Right kidney (tissue), 1 donor: ENCODE results near the gene FN3KRP.

Experiments used
- DNase-seq: peaks from one replicate; pipeline ENCODE4 v3.0.0-alpha.2; 2016

The FN3KRP gene

DNA sequence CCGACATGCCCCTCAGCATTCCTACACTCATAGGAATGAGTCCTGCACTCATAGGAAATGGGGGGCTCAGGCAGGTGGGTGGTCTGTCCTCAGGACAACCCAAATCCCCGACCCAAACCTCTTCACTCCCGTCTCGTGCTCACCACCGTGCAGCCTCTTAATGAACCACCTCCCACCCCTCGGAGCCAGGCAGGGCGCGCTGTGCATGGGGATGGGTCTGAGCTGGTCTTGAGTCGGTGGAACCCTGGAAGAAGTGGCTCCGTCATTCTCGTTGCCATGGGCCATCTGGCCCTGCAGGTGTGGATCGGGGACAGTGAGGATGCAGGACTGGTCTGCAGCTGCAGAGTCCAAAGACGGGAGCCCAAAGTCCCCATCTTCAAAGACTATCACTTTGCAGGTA lies 11.6 kb upstream of the FN3KRP start:
- no peak for DNase-seq

DNA sequence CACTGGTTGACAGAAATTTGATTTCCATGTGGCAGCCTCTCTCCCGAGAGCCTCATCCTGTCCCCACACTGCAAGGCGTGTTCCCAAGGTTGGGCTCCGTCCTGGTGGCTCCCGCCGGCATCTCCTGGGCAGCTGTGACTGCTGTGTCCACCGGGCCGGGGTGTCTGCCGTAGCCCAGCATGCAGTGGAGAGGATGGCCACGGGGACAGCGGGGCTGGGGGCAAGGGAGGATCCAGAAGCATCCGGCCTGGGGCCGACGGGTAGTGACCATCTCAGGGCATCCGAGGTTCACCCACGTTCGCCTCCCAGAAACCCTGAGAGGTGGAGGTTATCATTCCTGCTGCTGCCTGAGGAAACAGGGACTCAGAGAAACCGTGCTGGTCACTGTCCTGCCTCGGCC lies 10.8 kb upstream of the FN3KRP start:
- DNase-seq: no peak

DNA sequence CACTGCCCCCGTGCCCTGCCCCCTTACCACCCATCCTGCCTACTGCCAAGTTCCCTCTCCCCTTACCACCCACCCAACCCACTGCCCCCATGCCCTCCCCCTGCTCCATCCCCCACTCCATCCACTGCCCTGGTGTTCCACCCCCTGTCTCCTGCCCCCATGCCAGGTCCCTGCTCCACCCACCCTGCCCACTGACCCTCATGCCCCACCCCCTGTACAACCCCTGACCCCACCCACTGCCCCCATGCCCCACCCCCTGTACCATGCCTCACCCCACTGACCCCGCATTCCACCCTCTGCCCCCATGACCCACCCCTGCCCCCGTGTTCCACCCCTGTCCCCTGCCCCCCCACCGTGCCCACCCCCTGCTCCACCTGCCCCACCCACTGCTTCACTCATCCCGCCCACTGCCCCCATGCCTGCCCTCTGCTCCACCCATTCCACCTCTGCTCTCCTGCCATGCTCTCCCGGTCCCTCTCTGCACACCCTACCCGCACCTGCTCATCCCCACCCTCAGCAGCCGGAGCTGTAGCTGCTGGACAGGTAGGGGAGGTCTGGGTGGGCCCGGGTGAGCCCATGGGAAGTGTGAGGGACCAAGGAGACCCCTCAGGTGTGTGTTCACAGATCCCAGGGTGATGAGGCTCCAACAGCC lies 7.4 kb upstream of the FN3KRP start:
- no peak for DNase-seq

DNA sequence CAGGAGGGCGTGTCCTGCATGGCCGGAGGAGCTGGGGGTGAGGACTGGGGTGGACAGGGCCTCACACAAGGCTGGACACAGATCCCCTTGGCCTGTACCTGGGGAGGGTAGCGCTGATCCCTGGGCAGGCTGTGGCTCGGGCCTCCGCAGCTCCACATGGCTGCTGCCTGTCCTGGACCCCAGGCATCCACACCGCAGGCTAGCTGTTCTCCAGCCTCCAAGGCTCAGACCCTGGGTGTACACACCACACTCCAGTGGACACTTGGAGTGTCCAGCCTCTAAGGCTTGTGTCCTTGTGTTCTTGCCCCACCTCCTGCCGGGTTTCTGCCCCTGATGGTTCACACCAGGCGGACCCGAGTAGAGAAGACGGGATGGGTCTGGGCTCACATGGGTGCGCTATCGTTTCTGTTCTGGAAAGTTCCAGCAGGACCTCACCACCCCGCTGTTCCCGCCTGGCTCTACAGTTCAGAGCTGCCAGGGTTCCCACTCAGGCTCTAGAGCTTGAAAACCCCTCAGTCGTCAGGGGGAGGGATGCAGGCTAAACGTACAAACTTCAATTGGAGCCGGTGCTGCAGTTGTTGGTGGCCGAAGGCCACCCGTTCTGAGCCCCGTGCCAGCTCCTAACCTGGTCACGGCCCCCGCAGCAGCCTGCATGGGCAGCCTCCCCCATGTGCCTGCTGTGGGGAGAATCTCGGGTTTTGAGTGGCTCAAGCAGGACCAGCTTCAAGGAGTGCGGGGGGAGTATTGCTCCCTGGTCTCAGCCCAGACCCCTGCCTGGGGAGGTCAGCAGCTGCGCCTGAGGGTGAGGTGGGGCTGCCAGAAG lies 6.6 kb upstream of the FN3KRP start:
- DNase-seq: no peak

DNA sequence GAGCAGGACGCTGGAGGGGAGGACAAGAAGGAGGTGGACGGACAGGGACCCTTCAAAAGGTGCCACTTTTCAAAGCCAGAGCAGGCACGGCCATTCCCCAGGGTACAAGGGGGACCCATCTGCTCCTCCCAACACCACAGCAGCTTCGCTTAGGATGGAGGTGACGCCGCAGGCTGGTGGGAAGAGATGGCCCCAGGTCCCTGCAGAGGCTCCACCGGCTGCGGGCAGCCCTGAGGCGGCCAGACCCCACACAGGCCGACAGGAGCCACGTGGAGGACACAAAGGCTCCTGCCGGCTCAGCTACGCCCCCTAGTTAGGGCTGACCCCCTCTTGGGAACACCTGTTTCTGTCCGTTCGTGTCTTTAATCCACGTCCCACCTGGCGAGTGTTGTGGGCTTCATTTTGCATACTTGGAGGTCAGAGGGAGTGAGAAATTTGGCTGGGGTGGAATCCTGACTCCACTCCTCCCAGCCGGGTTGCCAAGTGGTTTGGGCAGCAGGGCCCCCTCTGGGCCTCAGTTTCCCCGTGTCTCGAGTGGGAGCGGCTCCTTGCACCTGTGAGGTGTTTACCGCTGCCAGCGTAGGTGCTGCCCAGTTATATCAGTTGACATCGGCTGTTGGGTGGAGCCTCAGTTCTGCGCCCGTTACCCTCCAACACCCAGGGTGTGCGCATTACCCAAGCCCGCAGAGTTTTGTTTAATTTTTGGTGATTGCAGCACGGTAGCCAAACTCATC lies 5.8 kb upstream of the FN3KRP start:
- DNase-seq: no peak

DNA sequence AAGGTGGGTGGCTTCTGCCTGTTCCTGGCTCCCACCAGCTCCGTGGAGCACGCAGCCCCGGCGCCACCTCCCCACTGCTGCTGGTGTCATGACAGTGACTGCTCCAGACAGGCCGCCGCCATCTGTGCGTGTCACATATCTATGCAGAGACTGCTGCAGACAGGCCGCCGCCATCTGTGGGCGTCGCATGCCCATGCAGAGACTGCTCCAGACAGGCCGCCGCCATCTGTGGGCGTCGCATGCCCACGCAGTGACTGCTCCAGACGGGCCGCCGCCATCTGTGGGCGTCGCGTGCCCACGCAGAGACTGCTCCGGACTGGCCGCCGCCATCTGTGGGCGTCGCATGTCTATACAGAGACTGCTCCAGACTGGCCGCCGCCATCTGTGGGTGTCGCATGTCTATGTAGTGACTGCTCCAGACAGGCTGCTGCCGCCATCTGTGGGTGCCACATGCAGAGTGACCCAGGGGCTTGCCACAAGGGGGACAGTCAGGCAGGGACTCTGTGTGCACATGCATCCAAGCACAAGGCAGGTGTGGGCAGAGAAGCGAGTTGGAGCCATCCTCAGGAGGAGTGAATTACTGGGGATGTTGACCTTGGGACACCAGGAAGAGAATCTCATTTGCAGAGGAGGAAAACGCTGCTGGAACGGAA lies 3.3 kb upstream of the FN3KRP start:
- DNase-seq: no peak

DNA sequence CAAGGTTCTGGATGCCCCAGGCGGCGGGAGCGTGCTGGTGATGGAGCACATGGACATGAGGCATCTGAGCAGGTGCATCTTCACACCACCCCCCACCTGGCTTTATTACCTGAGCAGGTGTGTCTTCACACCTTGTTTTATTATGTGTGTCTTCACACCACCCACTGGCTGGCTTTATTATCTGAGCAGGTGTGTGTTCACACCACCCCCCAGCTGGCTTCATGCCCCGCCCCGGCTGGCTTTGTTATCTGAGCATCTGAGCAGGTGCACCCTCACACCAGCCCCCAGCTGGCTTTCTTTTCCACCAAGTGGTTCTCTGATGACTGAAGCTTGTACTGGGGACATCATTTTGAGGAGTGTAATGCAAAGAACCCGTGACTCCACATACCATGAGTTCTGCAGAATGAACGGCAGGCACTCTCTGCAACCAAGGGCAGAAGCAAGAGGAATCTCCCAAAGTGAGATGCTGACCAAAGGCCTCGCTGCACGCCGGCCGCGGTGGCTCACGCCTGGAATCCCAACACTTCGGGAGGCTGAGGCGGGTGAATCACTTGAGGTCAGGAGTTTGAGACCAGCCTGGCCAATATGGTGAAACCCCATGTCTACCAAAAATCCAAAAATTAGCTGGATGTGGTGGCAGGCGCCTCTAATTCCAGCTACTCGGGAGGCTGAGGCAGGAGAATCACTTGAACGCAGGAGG lies 2.6 kb downstream of the FN3KRP start:
- DNase-seq: no peak

DNA sequence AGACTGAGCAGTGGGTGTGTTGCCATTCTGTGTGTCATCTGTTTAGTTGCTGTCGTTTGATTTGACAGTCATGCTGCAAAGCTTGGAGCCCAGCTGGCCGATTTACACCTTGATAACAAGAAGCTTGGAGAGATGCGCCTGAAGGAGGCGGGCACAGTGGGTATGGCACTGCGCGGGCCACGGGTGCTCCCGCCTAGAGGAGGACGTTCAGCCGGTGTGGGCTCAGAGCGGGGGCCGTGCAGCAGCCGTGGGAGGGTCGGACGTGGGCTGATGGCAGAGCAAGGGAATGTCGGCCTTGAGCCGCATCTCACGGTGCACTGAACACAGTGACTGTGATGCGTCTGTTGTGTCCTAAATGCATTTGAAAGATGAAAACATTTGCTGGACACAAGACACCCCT lies 3.7 kb downstream of the FN3KRP start:
- DNase-seq: no peak

DNA sequence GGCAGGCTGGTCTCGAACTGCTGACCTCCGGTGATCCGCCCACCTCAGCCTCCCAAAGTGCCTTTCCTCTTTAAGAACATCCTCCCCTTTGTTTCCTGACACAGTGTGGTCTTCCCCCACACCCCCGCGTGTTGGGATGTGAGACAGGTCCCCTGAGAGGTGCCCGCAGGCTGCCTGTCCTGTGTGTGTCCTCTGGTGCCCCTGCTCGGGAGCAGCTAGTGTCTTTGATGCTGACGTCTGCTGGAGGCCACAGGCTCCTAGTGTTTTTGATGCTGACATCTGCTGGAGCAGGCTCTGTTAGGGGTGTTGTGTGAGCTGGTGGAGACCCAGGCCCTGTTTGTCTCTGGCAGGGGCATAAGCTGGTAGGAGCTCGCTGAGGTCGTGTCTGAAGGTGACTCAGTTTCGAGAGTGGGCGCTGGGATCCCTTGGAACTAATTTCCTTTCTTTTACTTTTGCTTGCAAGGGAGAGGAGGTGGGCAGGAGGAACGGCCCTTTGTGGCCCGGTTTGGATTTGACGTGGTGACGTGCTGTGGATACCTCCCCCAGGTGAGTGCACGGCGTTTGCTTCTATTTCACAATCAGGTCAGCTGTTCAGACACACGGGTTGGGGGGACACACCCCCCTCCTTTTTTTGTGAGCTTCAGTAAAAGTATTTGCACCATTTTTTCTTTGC lies 6.0 kb downstream of the FN3KRP start:
- no peak for DNase-seq

DNA sequence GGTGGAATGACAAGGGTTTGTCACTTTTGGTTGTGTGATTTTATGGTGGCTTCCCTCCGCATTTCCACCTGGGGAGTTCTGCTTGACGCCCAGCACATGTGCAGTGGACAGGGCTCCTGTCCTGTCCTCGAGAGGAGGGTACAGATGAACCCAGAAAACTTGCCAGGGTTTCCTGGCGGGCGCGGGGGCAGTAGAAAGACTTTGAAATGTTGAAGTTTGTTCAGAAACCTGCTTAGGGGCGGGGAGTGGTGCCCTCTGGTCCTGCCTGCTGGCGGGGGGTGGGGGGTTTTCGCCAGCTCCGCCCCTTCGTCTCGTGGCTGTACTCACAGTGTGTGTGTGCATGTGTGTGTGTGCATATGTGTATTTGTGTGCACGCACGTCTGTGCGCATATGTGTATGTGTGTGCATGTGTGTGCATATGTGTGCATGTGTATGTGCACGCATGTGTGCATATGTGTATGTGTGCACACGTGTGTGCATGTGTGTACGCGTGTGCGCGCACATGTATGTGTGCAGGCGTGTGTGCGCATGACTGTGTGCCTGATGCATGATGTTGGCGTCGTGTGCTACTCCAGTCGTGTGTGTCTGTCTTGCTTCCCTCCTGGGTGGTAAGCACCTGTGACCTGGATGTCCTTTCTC lies 6.8 kb downstream of the FN3KRP start:
- no peak for DNase-seq

DNA sequence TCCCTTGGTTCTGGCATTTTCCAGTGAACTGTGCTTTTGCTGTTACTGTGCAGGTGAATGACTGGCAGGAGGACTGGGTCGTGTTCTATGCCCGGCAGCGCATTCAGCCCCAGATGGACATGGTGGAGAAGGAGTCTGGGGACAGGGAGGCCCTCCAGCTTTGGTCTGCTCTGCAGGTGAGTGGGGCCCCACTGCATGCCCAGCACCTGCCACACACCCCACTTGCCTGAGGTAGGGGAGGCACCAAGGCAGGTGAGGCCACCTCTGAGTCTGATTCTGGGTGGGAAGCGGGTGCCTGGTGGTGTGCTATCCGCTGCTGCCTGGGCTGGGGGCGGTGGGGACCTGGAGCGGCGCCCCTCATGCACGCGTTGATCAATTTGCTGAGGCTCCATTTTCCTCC lies 9.9 kb downstream of the FN3KRP start:
- no peak for DNase-seq

DNA sequence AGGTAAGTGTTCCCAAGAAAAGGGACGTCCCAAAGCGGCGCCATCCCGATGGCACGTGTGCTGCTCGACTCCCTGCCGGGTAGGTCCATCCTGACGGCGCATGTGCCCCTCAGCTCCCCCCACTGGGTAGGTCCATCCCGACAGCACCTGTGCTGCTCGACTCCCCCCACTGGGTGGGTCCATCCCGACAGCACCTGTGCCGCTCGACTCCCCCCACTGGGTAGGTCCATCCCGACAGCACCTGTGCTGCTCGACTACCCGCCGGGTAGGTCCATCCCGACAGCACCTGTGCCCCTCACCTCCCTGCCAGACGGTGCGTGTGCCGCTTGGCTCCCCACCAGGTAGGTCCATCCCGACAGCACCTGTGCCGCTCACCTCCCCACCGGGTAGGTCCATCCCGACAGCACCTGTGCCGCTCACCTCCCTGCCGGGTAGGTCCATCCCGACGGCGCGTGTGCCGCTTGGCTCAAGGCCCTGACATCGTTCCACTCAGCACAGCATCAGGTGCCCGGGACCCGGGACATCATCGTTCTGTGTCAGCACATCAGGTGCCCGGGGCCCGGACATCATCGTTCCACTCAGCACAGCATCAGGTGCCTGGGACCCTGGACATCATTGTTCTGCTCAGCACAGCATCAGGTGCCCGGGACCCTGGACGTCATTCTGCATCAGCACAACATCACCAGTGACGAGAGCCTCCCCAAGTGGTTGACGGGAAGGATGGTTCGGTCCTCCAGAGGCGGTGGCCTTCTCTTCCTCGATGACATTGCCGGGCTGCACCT lies 13.2 kb downstream of the FN3KRP start:
- DNase-seq: no peak

DNA sequence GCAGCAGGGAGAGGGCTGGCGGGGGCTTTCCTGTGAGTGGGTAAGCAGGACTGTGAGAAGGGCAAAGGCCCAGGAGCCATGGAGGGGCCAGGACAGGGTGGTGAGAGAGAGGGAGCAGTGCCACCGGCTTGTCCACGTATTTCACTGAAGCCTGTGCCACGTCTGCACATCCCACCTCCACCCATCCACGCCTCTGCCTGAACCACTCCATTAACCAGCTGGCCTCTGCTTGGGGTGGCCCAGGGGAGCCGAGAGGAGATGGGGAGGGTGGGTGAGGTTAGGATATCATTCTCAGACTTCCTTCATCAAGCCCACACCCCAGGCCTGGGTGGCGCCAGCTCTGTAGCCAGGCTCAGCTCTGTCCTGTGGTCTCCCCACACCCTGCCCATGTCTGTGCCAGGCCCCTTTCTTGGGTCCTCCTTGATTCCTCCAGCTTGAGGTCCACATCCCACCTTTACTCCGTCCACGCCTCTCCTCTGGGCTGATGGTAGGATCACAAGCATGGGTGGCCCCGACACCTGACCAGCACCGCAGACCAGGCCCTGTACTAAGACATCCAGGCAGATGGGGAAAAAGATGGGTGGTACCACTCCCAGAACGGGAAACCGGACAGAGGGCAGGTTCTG lies 15.7 kb downstream of the FN3KRP start:
- DNase-seq: no peak

DNA sequence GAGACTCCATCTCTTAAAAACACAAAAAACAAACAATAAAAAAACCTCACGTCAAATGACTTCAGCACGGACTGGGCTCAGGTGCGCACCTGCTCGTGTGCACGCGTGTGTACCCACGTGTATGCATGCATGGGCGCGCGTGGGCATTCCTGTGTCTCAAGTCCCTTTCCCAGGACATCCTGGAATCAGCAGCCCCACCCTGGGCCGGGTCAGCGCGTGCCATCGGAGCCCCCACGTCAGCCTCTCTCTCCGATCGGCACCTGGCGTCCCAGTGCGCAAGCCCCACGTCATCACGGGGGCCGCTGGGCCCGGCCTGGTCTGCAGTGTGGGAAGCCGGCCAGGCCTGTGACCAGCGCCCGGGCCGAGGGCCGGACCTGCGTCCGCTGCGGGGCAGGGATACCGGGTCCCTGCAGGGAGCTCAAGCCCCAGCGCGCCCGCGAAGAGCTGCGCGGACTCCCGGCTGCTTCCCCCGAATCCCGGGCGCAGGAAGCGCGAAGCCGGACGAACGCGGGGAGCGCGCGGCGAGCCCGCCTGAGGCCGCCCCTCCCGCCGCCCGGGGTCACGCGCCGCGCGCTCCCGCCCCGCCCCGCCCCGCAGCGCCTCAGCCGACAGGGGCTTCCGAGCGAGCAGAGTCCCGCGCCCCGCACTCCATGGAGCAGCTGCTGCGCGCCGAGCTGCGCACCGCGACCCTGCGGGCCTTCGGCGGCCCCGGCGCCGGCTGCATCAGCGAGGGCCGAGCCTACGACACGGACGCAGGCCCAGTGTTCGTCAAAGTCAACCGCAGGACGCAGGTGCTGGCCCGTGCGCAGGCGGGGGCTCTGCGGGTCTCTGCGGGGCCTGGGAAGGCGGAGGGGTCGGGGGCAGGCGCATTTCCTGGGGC lies 18.7 kb downstream of the FN3KRP start, which contains the start of gene FN3K:
FN3K (plus strand) TSS at position 629 of the 880 bp plus-strand sequence; CDS start at position 651, 22 bp downstream.
- peak; percentile 84 for DNase-seq

DNA sequence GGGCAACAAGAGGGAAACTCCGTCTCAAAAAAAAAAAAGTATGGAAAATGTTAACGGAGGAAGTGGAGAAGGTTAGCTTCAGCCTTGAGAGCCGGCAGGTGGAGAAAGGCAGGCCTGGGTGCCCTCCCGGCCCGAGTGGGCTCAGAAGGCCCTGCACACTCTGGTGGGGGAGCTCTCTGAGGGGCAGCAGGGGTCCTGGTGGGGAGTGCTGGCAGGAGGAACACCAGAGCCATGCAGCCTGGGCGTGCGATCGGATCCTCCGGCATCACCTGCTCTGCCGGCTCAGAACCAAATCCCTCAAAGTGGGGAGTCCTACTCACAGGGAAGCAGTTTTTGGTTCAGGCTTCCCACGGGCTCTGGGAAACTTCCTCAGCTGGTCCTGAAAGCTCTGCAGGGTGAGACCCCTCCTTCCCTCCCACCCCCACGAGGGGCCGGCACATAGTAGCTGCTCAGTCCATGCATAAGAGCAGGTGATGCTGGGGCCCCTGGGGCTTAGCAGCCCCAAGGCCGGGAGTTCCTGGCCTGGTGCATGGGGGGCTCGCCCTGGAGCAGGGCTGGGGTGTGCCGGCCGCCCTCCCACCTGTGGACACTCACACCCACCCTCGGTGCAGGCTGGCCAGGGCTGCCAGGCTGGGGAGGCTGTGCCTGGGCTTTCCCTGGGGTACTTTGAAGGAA lies 20.1 kb downstream of the FN3KRP start:
- DNase-seq: no peak

DNA sequence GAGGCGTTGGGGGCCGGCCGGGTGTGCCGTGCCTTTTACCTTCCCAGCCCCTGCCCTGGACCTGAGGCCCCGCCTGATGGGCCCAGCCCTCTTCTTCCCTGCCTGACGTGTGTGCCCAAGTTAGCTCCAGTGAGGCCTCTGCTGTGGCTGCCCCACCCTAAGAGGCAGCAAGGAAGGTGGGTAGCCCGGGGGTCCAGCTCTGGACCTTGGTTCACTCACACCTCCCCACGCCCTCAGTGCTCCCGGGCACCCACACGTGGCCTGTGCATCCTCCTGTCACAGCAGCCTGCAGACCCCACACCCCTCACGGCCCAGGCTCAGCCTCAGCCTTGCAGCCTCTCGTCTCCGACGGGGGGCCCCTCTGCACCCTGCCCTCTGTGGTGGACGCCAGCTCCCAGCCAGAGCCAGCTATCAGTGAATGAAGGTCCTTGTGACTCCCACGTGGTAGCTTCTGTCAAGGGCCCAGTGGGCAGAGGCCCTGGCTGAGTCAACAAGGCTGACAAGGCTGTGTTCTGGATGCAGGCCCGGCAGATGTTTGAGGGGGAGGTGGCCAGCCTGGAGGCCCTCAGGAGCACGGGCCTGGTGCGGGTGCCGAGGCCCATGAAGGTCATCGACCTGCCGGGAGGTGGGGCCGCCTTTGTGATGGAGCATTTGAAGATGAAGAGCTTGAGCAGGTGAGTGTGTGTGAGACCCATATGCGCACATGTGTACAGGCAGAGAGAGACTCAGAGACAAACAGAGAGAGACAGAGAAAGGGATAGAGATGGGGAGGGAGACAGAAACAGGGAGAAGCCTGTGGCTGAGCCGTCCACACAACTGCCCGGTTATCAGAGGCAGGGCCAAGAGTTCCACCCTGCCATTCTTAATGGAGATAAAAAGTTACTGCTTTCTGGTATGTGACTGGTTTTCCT lies 21.7 kb downstream of the FN3KRP start:
- DNase-seq: no peak
